Endothelial cell of umbilical vein (primary cell): ENCODE measurements around the gene KLK1. TPM values are rescaled to one million over a fixed set of nuclear protein-coding genes. Genes with fewer than 3 reads are reported as not detected.

Source experiments
- BruUV-seq: library from RNA; stranded (reverse); fragments of 400-500 nt; replicated peaks from 2 replicates; lab custom pipeline; 2021; lab: Mats Ljungman, UMichigan
- CTCF ChIA-PET: fragments of 300-600, 350-600 bp; sonication (Branson Sonifier 250); formaldehyde crosslinking; loops from one replicate; lab custom pipeline; 2021; ENCODE audit warnings: antibody characterized with exemption, inconsistent platforms; lab: Charles Lee
- POLR2A ChIA-PET: fragments of 300-600, 350-600 bp; sonication (Branson Sonifier 250); formaldehyde crosslinking; loops from one replicate; lab custom pipeline; 2021; ENCODE audit warnings: antibody characterized with exemption, inconsistent platforms; lab: Charles Lee
- DNase-seq: peaks from one replicate; pipeline ENCODE4 v3.0.0-alpha.2; 2011; ENCODE audit warnings: low read depth, low spot score
- FAIRE-seq: peaks from 2 replicates; lab custom pipeline; 2011; peaks lifted over from hg19 to GRCh38; lab: Jason Lieb, UNC
- H2AFZ ChIP-seq: 2 replicates; pipeline ENCODE4 v1.6.0; 2012; ENCODE audit warnings: low read depth, low read length, control low read depth, inconsistent platforms
- H3K27ac ChIP-seq: 2 replicates; pipeline ENCODE4 v1.5.1; 2011; ENCODE audit warnings: low read depth, mild to moderate bottlenecking, control low read depth, low read length, moderate library complexity; ENCODE audit not compliant: insufficient read depth
- H3K27me3 ChIP-seq, 2 experiments: 2 replicates each; pipeline versions ENCODE4 v1.6.0 to v1.6.1; 2011; ENCODE audit warnings: low read length in 2 of 2, mixed read lengths in 1 of 2; ENCODE audit not compliant: control insufficient read depth in 2 of 2, insufficient read depth in 2 of 2
- H3K36me3 ChIP-seq, 2 experiments: 2 replicates in 1 of 2; 3 replicates in 1 of 2; pipeline ENCODE4 v1.5.1; 2011; ENCODE audit warnings: low read length in 2 of 2, mild to moderate bottlenecking in 1 of 2, moderate library complexity in 1 of 2; ENCODE audit not compliant: control insufficient read depth in 2 of 2, insufficient read depth in 2 of 2; ENCODE audit errors: extremely low read depth in 1 of 2
- H3K4me1 ChIP-seq: 3 replicates; pipeline ENCODE4 v1.5.1; 2011; ENCODE audit warnings: mild to moderate bottlenecking, low read length; ENCODE audit not compliant: control insufficient read depth, insufficient read depth; ENCODE audit errors: extremely low read depth
- H3K4me2 ChIP-seq: 2 replicates; pipeline ENCODE4 v1.6.1; 2011; ENCODE audit warnings: low read length, control low read depth, mixed read lengths; ENCODE audit not compliant: insufficient read depth
- H3K4me3 ChIP-seq, 3 experiments: fragments of 200-600 bp in 1 of 3; sonication (generic), shearing (Covaris generic) in 1 of 3; replicated peaks in 1 of 3; 2 replicates each; pipeline ENCODE4 v1.5.1; 2011 to 2016; ENCODE audit warnings: control low read depth in 3 of 3, low read length in 3 of 3, mild to moderate bottlenecking in 2 of 3, inconsistent platforms in 1 of 3, low read depth in 1 of 3, moderate library complexity in 1 of 3; ENCODE audit not compliant: insufficient read depth in 1 of 3
- H3K79me2 ChIP-seq: 2 replicates; pipeline ENCODE4 v1.6.0; 2012; ENCODE audit warnings: low read length, inconsistent platforms; ENCODE audit not compliant: control insufficient read depth, insufficient read depth
- H3K9ac ChIP-seq: replicated peaks from 2 replicates; pipeline ENCODE3; 2011; ENCODE audit warnings: low read length, control low read depth; ENCODE audit not compliant: insufficient read depth; ENCODE audit errors: extremely low read depth
- H3K9me1 ChIP-seq: replicated peaks from 3 replicates; pipeline ENCODE4 v1.6.0; 2011; ENCODE audit warnings: mild to moderate bottlenecking, low read length; ENCODE audit not compliant: control insufficient read depth, insufficient read depth; ENCODE audit errors: extremely low read depth
- H3K9me3 ChIP-seq: replicated peaks from 2 replicates; pipeline ENCODE4 v1.5.1; 2012; ENCODE audit warnings: low read length, inconsistent platforms; ENCODE audit not compliant: control insufficient read depth, insufficient read depth
- H4K20me1 ChIP-seq: replicated peaks from 2 replicates; pipeline ENCODE3; 2011; ENCODE audit warnings: mild to moderate bottlenecking, low read length; ENCODE audit not compliant: control insufficient read depth, insufficient read depth; ENCODE audit errors: extremely low read depth
- CTCF ChIP-seq, 2 donors: IDR thresholded peaks; 1 replicate in 1 of 2; 2 replicates in 1 of 2; pipeline ENCODE4 v1.5.1; 2011; ENCODE audit warnings: low read length in 2 of 2, mild to moderate bottlenecking in 2 of 2, moderate library complexity in 2 of 2, control low read depth in 1 of 2, inconsistent platforms in 1 of 2, low read depth in 1 of 2; ENCODE audit not compliant: insufficient read depth in 1 of 2; ENCODE audit errors: extremely low read depth in 1 of 2
- EZH2 ChIP-seq: IDR thresholded peaks from 2 replicates; pipeline ENCODE4 v1.6.1; 2012; ENCODE audit warnings: borderline replicate concordance, low read depth, mild to moderate bottlenecking, moderate library complexity, low read length, inconsistent platforms; ENCODE audit not compliant: severe bottlenecking
- FOS ChIP-seq: IDR thresholded peaks from 2 replicates; pipeline ENCODE4 v1.6.1; 2011; ENCODE audit warnings: mild to moderate bottlenecking, low read length, moderate library complexity, borderline replicate concordance; ENCODE audit not compliant: insufficient read depth
- GATA2 ChIP-seq: IDR thresholded peaks from 2 replicates; pipeline ENCODE4 v1.7.0; 2011; ENCODE audit warnings: low read depth, mild to moderate bottlenecking, moderate library complexity, mixed read lengths, low read length; ENCODE audit not compliant: insufficient read length, insufficient read depth
- JUN ChIP-seq: IDR thresholded peaks from 2 replicates; pipeline ENCODE4 v1.6.1; 2011; ENCODE audit warnings: borderline replicate concordance, low read depth; ENCODE audit not compliant: insufficient read length, insufficient read depth
- MAX ChIP-seq: IDR thresholded peaks from 2 replicates; pipeline ENCODE4 v1.6.1; 2011; ENCODE audit not compliant: insufficient read depth, insufficient read length
- MYC ChIP-seq: IDR thresholded peaks from one replicate; pipeline ENCODE4 v1.6.1; 2011; ENCODE audit warnings: mild to moderate bottlenecking, low read depth, low read length
- POLR2A ChIP-seq: IDR thresholded peaks from 2 replicates; pipeline ENCODE4 v1.6.1; 2012; ENCODE audit warnings: low read depth, mild to moderate bottlenecking, control low read depth, low read length
- POLR2AphosphoS5 ChIP-seq: IDR thresholded peaks from 2 replicates; pipeline ENCODE4 v1.6.1; 2012; ENCODE audit warnings: low read depth, mild to moderate bottlenecking, control low read depth, low read length, moderate library complexity; ENCODE audit not compliant: insufficient read depth
- dilution Hi-C: fragments of 300-500 bp; cut with MboI; formaldehyde crosslinking; loops from one replicate; pipeline ENCODE4 v1.15.0; 2019; ENCODE audit warnings: low sequenced_read_pairs; ENCODE audit not compliant: extremely low pct_ligation_motif_present
- intact Hi-C: fragments of 100-400 bp; cut with micrococcal nuclease; formaldehyde crosslinking; loops from one replicate; pipeline ENCODE4 v1.10.0; 2022
- polyA plus RNA-seq, 4 experiments: library from polyadenylated mRNA; depleted of rRNA in 3 of 4; stranded (reverse) in 3 of 4; unstranded in 1 of 4; fragments of >200 nt; gene quantifications; 2 replicates each; pipeline versions ENCODE4 v1.2.1 to v1.2.3, GENCODE V29; 2011 to 2012; ENCODE audit warnings: missing spikeins in 1 of 4
- total RNA-seq: library from RNA; stranded (reverse); gene quantifications from 2 replicates; pipeline ENCODE4 v1.2.3, GENCODE V29; 2021

Gene KLK1
- total and polyA plus RNA-seq, 2 donors (not counting 3 experiments of a cell fraction or from before 2014, with no cell fraction given) = 0.08 TPM; not detected in 1

GRCh38 chr19:50790922-50791467 lies 32.6 kb downstream of the KLK1 start:
- H3K27ac ChIP-seq = no peak overlapping the region
- no peak overlapping the region for H2AFZ ChIP-seq
- H3K79me2 ChIP-seq = no peaks in the 10 kb centered on the region
- no peak for DNase-seq
- H3K4me2 ChIP-seq = no peak overlapping the region
- ChIA-PET POLR2A (no interaction called here), CTCF (interaction anchor here (1.4 kb wide), 1 partner anchor 67 kb away, joined by 3 read pairs; no protein-coding TSS in a partner anchor)
- no peaks in the 10 kb centered on the region for H4K20me1 ChIP-seq
- no peaks in the 10 kb centered on the region for H3K9me3 ChIP-seq
- no peak overlapping the region for H3K9ac ChIP-seq
- FAIRE-seq = no peak
- H3K27me3 ChIP-seq = no peaks in the 10 kb centered on the region
- no peak overlapping the region for H3K4me3 ChIP-seq
- H3K9me1 ChIP-seq = no peaks in the 10 kb centered on the region
- H3K36me3 ChIP-seq = peaks cover 0 to 2% of the 10 kb centered on the region in 2 experiments
- TF ChIP-seq MAX = no peak
- TF ChIP-seq POLR2A = no peak
- TF ChIP-seq CTCF (IDR thresholded peaks at IDR 0.05; ENCODE audit: extremely low read depth in 1 of 2, insufficient read depth in 1 of 2, low read depth in 1 of 2, low read length in 2 of 2) = no peak
- TF ChIP-seq MYC = no peak
- dilution Hi-C loops = no loop called here
- no TSS peak for BruUV-seq
- no peaks in the 10 kb centered on the region for H3K4me1 ChIP-seq
- intact Hi-C loops = no loop called here

GRCh38 chr19:50790396-50790795 lies 33.2 kb downstream of the KLK1 start, which contains the start of gene ACP4:
TSS of gene ACP4 (plus strand) at chr19:50790415. CDS start at chr19:50790415, 0 bp downstream.
- Histone ChIP-seq H3K27ac (no peak within 1 kb of the TSS), H3K36me3 (no peaks in the 10 kb centered on the region), H2AFZ (no peak within 1 kb of the TSS), H3K9me1 (no peaks in the 10 kb centered on the region), H3K4me2 (no peak within 1 kb of the TSS), H3K9ac (no peak within 1 kb of the TSS), H3K27me3 (no peaks in the 10 kb centered on the region), H4K20me1 (no peaks in the 10 kb centered on the region), H3K4me3 (no peak within 1 kb of the TSS), H3K4me1 (no peaks in the 10 kb centered on the region), H3K9me3 (no peaks in the 10 kb centered on the region), H3K79me2 (no peaks in the 10 kb centered on the region)
- no TSS peak for BruUV-seq
- dilution Hi-C loops (no loop called here), intact Hi-C loops (no loop called here)
- DNase-seq = no peak
- TF ChIP-seq JUN (no peak), MAX (no peak), MYC (no peak), CTCF (IDR thresholded peaks at IDR 0.05; ENCODE audit: extremely low read depth in 1 of 2, insufficient read depth in 1 of 2, low read depth in 1 of 2, low read length in 2 of 2) (no peak), EZH2 (no peak), POLR2A (no peak), POLR2AphosphoS5 (no peak), FOS (no peak), GATA2 (no peak)
- no peak for FAIRE-seq
- ChIA-PET CTCF (interaction anchor here (1.4 to 1.5 kb wide), 2 partner anchors 66 to 234 kb away, joined by 3 to 4 read pairs; no protein-coding TSS in a partner anchor), POLR2A (no interaction called here)
